Measurements from ENCODE around the gene NTM.

The NTM gene

GRCh38 chr11:131880976-131881375 lies 510.6 kb downstream of the NTM start:
- in situ Hi-C loops (cut with MboI; ENCODE audit: low sequenced_read_pairs), result no loop called here

DNA sequence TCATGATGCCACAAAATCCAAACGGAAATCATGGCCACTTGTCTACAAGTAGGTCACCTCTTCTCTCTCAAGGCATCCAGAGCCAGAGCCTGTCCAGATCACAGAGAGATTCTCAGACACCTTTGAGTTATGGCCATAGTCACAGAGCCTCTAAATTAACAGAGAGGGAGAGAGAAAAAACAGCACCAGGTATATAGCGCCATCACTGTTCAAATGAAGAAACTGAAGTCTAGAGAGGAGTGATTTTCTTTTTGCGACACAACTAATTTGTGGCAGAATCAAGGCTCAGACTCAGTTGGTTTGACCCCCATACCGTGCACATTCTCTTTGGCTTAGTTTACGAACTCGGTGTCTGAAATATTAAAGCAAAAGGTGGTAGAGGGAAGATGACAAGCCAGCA lies 512.9 kb downstream of the NTM start:
- in situ Hi-C loops (cut with MboI; ENCODE audit: low sequenced_read_pairs), result no loop called here

- in situ Hi-C loops (cut with MboI; ENCODE audit: low sequenced_read_pairs), result no loop called here
Measured at GRCh38 chr11:131884461-131885073, 514.2 kb downstream of the NTM start.

DNA sequence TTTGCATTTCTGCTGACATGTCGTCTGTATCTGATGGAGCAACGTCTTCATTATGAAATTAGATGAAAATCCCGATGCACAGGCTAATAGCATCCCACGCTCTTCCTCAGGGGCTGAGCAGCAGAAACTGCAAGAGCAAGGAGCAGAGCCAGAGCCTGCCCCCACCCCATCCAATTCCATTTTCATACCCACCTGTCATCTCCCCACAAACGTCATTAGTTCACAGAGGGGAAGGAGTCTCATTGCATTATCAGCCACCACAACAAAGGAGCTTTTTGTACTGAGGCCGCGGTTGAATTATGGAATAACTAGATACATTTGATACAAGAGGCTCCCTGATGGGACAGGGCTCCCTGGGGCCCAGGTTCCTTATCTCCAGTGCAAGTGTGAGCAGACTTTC lies 515.0 kb downstream of the NTM start:
- in situ Hi-C loops (cut with MboI; ENCODE audit: low sequenced_read_pairs), result no loop called here

GRCh38 chr11:131886201-131886600 lies 515.8 kb downstream of the NTM start:
- in situ Hi-C loops (cut with MboI; ENCODE audit: low sequenced_read_pairs), result no loop called here

DNA sequence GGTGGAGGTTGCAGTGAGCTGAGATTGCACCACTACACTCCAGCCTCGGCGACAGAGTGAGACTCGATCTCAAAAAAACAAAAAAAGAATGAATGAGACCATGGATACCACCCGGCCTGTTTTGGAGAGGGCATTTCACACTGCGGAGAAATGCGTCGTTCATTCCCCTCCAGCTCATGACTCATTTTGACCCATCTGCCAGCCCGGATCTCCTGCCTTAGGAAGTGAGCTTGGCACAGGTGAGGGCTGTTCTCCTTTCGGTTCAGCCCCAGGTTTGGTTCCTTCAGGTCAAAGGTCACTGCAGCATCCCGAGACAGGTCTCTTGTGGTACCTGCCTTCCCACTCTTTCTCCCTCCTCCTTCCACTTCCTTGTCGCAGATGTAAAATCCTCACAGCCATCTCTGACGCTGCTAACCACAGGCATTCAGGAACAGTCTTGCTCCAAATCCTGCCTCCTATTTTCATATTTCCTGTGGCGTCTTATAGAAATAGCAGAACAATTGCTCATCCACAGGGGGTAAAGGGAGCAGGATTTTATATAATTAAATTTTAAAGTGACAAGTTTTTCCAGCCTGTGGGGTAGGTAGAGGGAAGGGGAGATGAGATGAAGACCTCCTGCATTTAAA lies 517.9 kb downstream of the NTM start:
- in situ Hi-C loops (cut with MboI; ENCODE audit: low sequenced_read_pairs), result no loop called here

DNA sequence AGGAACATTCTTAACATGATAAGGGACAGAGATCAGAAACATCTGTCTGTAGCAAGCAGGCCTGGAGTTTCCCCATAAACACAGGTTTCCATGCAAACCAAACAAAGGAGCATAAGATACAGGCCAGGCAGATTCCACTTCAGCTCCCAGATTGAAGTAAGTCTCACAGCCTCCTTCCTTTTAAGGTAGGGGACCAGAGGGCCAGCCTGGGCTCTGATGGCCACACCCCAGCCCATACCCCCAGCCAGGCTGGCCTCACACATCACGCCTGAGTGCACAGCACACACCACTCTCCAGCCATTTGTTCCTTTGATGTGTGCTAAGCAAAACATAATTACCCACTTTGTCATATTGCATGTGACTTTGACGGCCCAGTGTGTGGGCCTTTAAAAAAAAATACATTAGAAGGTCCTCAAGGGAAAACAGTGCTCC lies 518.7 kb downstream of the NTM start:
- in situ Hi-C loops (cut with MboI; ENCODE audit: low sequenced_read_pairs), result no loop called here

GRCh38 chr11:131889760-131890581 lies 519.6 kb downstream of the NTM start:
- in situ Hi-C loops (cut with MboI; ENCODE audit: low sequenced_read_pairs), result no loop called here

DNA sequence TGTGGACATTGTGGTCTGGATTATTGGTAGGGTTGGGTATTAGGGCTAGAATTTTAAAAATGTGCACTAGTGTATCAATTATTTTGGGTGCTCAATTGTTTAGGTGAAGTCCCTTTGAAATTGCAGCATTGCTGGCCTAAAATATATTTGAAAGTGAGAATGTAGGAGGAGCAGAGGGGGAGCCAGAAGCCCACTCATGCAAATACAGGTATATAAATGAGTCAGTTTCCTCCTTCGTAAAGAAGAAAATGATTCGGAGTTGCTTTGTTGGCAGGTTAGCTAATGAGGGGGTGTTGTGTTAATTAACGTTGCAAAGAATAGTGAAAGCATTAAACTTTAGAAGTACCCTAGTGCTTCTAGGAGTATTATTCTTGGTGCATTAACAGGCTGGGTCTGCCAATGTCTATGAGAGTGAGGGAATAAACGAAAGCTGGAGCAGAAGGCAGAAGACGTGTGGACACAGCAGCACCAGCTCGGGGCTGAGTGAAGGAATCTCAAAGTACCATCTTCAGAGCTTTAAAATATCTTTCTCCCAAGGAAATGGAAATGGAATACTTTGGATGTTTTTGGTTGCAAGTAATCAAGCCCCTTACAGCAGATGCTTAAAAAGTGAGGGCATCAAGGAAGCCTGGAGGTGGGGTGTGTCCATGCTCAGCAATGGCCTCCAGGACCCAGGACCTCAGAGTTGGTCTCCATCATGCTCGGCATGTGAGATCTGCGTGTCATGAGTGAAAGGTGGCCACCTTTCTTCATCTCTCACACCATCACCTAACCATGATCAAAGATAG lies 522.9 kb downstream of the NTM start:
- in situ Hi-C loops (cut with MboI; ENCODE audit: low sequenced_read_pairs), result no loop called here

- in situ Hi-C loops (cut with MboI; ENCODE audit: low sequenced_read_pairs), result no loop called here
Measured at GRCh38 chr11:131893988-131894387, 523.6 kb downstream of the NTM start.

- in situ Hi-C loops (cut with MboI; ENCODE audit: low sequenced_read_pairs), result no loop called here
Measured at GRCh38 chr11:131894615-131895544, 524.5 kb downstream of the NTM start.

DNA sequence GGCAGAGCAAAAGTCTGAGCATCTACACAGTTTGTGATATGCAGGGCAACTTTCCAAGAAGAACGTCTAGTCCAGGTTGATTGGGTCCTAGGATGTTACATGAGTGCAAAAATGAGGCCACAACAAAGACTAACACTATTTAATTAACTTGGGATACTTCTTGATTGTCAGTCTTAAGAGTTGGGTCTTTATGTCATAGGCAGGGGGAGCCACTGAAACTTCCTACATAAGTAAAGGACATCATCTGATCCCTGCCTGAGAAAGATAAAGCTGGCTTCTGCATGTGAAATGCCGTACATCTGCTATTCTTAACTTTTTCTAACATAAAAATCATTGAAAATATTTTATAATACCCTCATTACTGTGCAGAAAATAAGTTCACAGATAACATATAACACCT lies 525.5 kb downstream of the NTM start:
- in situ Hi-C loops (cut with MboI; ENCODE audit: low sequenced_read_pairs), result no loop called here

GRCh38 chr11:131896978-131897615 lies 526.7 kb downstream of the NTM start:
- in situ Hi-C loops (cut with MboI; ENCODE audit: low sequenced_read_pairs), result no loop called here

- in situ Hi-C loops (cut with MboI; ENCODE audit: low sequenced_read_pairs), result no loop called here
Measured at GRCh38 chr11:131897956-131898355, 527.5 kb downstream of the NTM start.

GRCh38 chr11:131898949-131899348 lies 528.5 kb downstream of the NTM start:
- in situ Hi-C loops (cut with MboI; ENCODE audit: low sequenced_read_pairs), result no loop called here

- in situ Hi-C loops (cut with MboI; ENCODE audit: low sequenced_read_pairs), result no loop called here
Measured at GRCh38 chr11:131899950-131900580, 529.6 kb downstream of the NTM start.

DNA sequence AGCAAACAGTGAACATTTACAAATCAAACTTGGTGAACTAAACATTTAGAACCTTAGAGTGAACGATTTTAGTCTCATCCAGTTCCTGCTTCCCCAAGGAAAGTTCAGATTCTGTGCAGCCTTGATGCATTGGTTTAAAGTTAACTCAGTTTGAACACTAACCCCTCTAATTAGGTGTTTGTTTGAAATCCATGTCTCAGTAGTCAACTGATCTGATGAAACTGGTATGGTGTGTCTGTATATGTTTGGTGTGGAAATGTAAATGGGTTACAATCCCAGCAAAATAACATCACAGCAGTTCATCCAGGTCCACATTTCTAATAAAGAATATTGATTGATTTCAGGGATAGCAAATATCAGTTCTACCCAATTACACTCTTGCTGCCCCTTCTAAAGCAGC lies 532.0 kb downstream of the NTM start:
- in situ Hi-C loops (cut with MboI; ENCODE audit: low sequenced_read_pairs), result no loop called here

DNA sequence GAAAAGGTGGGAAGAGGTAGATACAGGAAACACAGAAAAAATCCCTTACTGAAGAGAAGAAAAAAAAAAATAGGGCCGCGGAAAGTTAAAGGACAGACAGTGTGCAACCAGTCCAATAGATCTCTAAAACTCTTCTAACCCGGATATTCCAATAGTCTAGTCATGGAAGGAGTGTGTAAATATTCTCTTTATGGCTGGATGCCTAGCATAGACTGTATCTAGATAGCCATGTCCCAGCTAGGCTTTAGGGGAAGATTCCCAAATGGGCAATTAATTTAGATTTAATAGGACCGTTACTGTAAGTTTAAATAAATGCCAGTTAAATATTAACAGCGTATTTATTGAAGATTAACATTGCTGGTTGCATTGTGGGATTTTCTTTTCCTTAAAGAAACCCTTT lies 532.7 kb downstream of the NTM start:
- in situ Hi-C loops (cut with MboI; ENCODE audit: low sequenced_read_pairs), result no loop called here

GRCh38 chr11:131904756-131905155 lies 534.3 kb downstream of the NTM start:
- in situ Hi-C loops (cut with MboI; ENCODE audit: low sequenced_read_pairs), result no loop called here
